DOHH2 (cell line): ENCODE measurements around the gene TMEM87A.
"Not testable (repeated sequence)": the region's sequence is repeated elsewhere in the genome, so short reads cannot be mapped to it uniquely, and the experiment has no call there.

ENCODE experiments used
- H3F3A ChIP-seq: fragments of 200-600 bp; sonication (generic), shearing (Covaris generic); 2 replicates; pipeline ENCODE4 v1.6.0; 2016; ENCODE audit warnings: antibody characterized with exemption, mild to moderate bottlenecking; ENCODE audit not compliant: control insufficient read depth, insufficient read depth
- H3K27ac ChIP-seq: fragments of 200-600 bp; sonication (generic); 2 replicates; pipeline ENCODE4 v1.5.1; 2014; ENCODE audit warnings: low read depth, mild to moderate bottlenecking, low read length, moderate library complexity
- H3K27me3 ChIP-seq: fragments of 200-600 bp; sonication (generic); 2 replicates; pipeline ENCODE4 v1.6.1; 2014; ENCODE audit warnings: mild to moderate bottlenecking, low read length, mixed read lengths; ENCODE audit not compliant: control insufficient read depth
- H3K36me3 ChIP-seq: fragments of 200-600 bp; sonication (generic); 2 replicates; pipeline ENCODE4 v1.6.1; 2014; ENCODE audit warnings: mild to moderate bottlenecking, low read length, moderate library complexity, mixed read lengths; ENCODE audit not compliant: control insufficient read depth
- H3K4me1 ChIP-seq: fragments of 200-600 bp; sonication (generic); 2 replicates; pipeline ENCODE4 v1.6.1; 2014; ENCODE audit warnings: mild to moderate bottlenecking, low read length, mixed read lengths; ENCODE audit not compliant: control insufficient read depth
- H3K4me2 ChIP-seq: fragments of 200-600 bp; sonication (generic); 2 replicates; pipeline ENCODE4 v1.6.0; 2014; ENCODE audit warnings: mild to moderate bottlenecking, low read length, moderate library complexity
- H3K4me3 ChIP-seq: fragments of 200-600 bp; sonication (generic); 2 replicates; pipeline ENCODE4 v1.5.1; 2014; ENCODE audit warnings: mild to moderate bottlenecking, low read length, mixed read lengths
- H3K79me2 ChIP-seq: fragments of 200-600 bp; sonication (generic); 2 replicates; pipeline ENCODE4 v1.6.1; 2014; ENCODE audit warnings: mild to moderate bottlenecking, low read length, mixed read lengths; ENCODE audit not compliant: control insufficient read depth
- H3K9me2 ChIP-seq: fragments of 200-600 bp; sonication (generic); replicated peaks from 2 replicates; pipeline ENCODE4 v1.6.1; 2014; ENCODE audit warnings: mild to moderate bottlenecking, low read length, mixed read lengths; ENCODE audit not compliant: control insufficient read depth
- H3K9me3 ChIP-seq: fragments of 200-600 bp; sonication (generic); 2 replicates; pipeline ENCODE4 v1.6.1; 2014; ENCODE audit warnings: antibody characterized with exemption, low read length, mixed read lengths; ENCODE audit not compliant: control insufficient read depth, insufficient read depth
- H4K20me1 ChIP-seq: fragments of 200-600 bp; sonication (generic); 2 replicates; pipeline ENCODE4 v1.6.0; 2014; ENCODE audit warnings: low read depth, mild to moderate bottlenecking, antibody characterized with exemption, low read length, moderate library complexity; ENCODE audit not compliant: control insufficient read depth, insufficient read depth
- CTCF ChIP-seq: fragments of 200-600 bp; sonication (generic); IDR thresholded peaks from one replicate; pipeline ENCODE4 v1.5.1; 2014; ENCODE audit warnings: antibody characterized with exemption, mild to moderate bottlenecking, low read depth, low read length; ENCODE audit not compliant: poor library complexity, severe bottlenecking
- EZH2phosphoT487 ChIP-seq: fragments of 200-600 bp; sonication (generic); IDR thresholded peaks from 2 replicates; pipeline ENCODE4 v1.6.1; 2017; ENCODE audit warnings: borderline replicate concordance, mild to moderate bottlenecking, antibody characterized with exemption, low read length, moderate library complexity, mixed read lengths

Gene TMEM87A

GRCh38 chr15:42272939-42273899, at the start of gene TMEM87A, which contains the start of gene GANC:
TSS of gene TMEM87A (minus strand) at chr15:42273433. CDS start at chr15:42273398, 35 bp downstream.
TSS of gene GANC (plus strand) at chr15:42273201. CDS start at chr15:42274482, 1,281 bp downstream.
- Histone ChIP-seq H3K9me3 (no peaks in the 10 kb centered on the region), H3F3A (no peaks in the 10 kb centered on the region), H3K4me2 (peak within 1 kb of the TSS; percentile 70), H3K4me3 (peak within 1 kb of the TSS; percentile 85), H3K27ac (peak within 1 kb of the TSS; percentile 71), H3K79me2 (peaks cover 69% of the 10 kb centered on the region), H3K27me3 (no peaks in the 10 kb centered on the region), H4K20me1 (no peaks in the 10 kb centered on the region), H3K4me1 (peaks cover 32% of the 10 kb centered on the region), H3K36me3 (peaks cover 12% of the 10 kb centered on the region), H3K9me2 (no peaks in the 10 kb centered on the region)
- TF ChIP-seq EZH2phosphoT487: no peak
- no peak for TF ChIP-seq CTCF

- Histone ChIP-seq H3K27me3 (no peaks in the 10 kb centered on the region), H3K36me3 (no peaks in the 10 kb centered on the region), H3K4me2 (no peak overlapping the region), H3K79me2 (no peaks in the 10 kb centered on the region), H3K4me1 (no peaks in the 10 kb centered on the region), H3K9me3 (no peaks in the 10 kb centered on the region), H3F3A (no peaks in the 10 kb centered on the region), H3K9me2 (no peaks in the 10 kb centered on the region), H4K20me1 (no peaks in the 10 kb centered on the region), H3K27ac (no peak overlapping the region), H3K4me3 (no peak overlapping the region)
- TF ChIP-seq CTCF (no peak), EZH2phosphoT487 (no peak)
Measured at GRCh38 chr15:42319206-42319605, 46.0 kb upstream of the TMEM87A start.

- H3K9me2 ChIP-seq, H3K79me2 ChIP-seq, H3K4me1 ChIP-seq, H3K4me3 ChIP-seq, H4K20me1 ChIP-seq, H3K36me3 ChIP-seq, H3K9me3 ChIP-seq, H3K27me3 ChIP-seq, H3K4me2 ChIP-seq, H3K27ac ChIP-seq, H3F3A ChIP-seq: not testable (repeated sequence)
Measured at GRCh38 chr15:42316282-42316805, 43.1 kb upstream of the TMEM87A start.

- H3K4me2 ChIP-seq: no peak overlapping the region
- no peaks in the 10 kb centered on the region for H3K9me2 ChIP-seq
- H3K79me2 ChIP-seq: no peaks in the 10 kb centered on the region
- no peaks in the 10 kb centered on the region for H3K27me3 ChIP-seq
- no peak overlapping the region for H3K4me3 ChIP-seq
- no peaks in the 10 kb centered on the region for H3K4me1 ChIP-seq
- no peaks in the 10 kb centered on the region for H4K20me1 ChIP-seq
- no peaks in the 10 kb centered on the region for H3K9me3 ChIP-seq
- TF ChIP-seq CTCF (no peak), EZH2phosphoT487 (no peak)
- H3F3A ChIP-seq: no peaks in the 10 kb centered on the region
- no peak overlapping the region for H3K27ac ChIP-seq
- H3K36me3 ChIP-seq: peaks cover 5% of the 10 kb centered on the region; the same call in 1 of the 2 replicates
Measured at GRCh38 chr15:42315521-42315920, 42.3 kb upstream of the TMEM87A start.
